KOPT-K1 (cell line): ENCODE measurements around the gene TMEM151B.

Experiments
- H3K27ac ChIP-seq: fragments of 200-600 bp; sonication (generic); 2 replicates; pipeline ENCODE4 v1.5.1; 2016; ENCODE audit warnings: antibody characterized with exemption, mild to moderate bottlenecking, low read depth, low read length; ENCODE audit not compliant: poor library complexity, severe bottlenecking
- H3K36me3 ChIP-seq: fragments of 200-600 bp; sonication (generic); 2 replicates; pipeline ENCODE4 v1.5.1; 2017; ENCODE audit warnings: antibody characterized with exemption, mild to moderate bottlenecking, low read length, moderate library complexity; ENCODE audit not compliant: insufficient read depth
- H3K9me3 ChIP-seq: fragments of 200-600 bp; sonication (generic); 2 replicates; pipeline ENCODE4 v1.5.1; 2017; ENCODE audit warnings: antibody characterized with exemption, low read length, mild to moderate bottlenecking; ENCODE audit not compliant: insufficient read depth, poor library complexity, severe bottlenecking

The TMEM151B gene

GRCh38 chr6:44264154-44265006, 5.9 kb upstream of the TMEM151B start:
- Histone ChIP-seq H3K9me3 (no peaks in the 10 kb centered on the region), H3K36me3 (peaks cover 32% of the 10 kb centered on the region; the same call in 1 of the 2 replicates), H3K27ac (peak overlapping the region; percentile 69)

- H3K27ac ChIP-seq: peak within 1 kb of the TSS; percentile 69
- H3K36me3 ChIP-seq: peaks cover 24% of the 10 kb centered on the region; the same call in 1 of the 2 replicates
- H3K9me3 ChIP-seq: no peaks in the 10 kb centered on the region
These were observed 5.1 kb upstream of the TMEM151B start, which contains the start of gene NFKBIE for GRCh38 chr6:44265007-44265721. TSS of gene NFKBIE (minus strand) at chr6:44265551. CDS start at chr6:44265346, 205 bp downstream.

- peaks cover 19% of the 10 kb centered on the region; the same call in 1 of the 2 replicates for H3K36me3 ChIP-seq
- peak overlapping the region; percentile 69 for H3K27ac ChIP-seq
- H3K9me3 ChIP-seq: no peaks in the 10 kb centered on the region
These were observed 4.5 kb upstream of the TMEM151B start for GRCh38 chr6:44265722-44266233.

- H3K36me3 ChIP-seq: peaks cover 13% of the 10 kb centered on the region; the same call in 1 of the 2 replicates
- no peak overlapping the region for H3K27ac ChIP-seq
- no peaks in the 10 kb centered on the region for H3K9me3 ChIP-seq
These were observed 3.9 kb upstream of the TMEM151B start for GRCh38 chr6:44266347-44266746.

- H3K27ac ChIP-seq: no peak overlapping the region
- no peaks in the 10 kb centered on the region for H3K9me3 ChIP-seq
- H3K36me3 ChIP-seq: 0 out of 2 replicates have a peak, but pooled peaks cover 6% of the 10 kb centered on the region
These were observed 3.0 kb upstream of the TMEM151B start for GRCh38 chr6:44267252-44267651.

- Histone ChIP-seq H3K9me3 (no peaks in the 10 kb centered on the region), H3K36me3 (no peaks in the 10 kb centered on the region), H3K27ac (no peak overlapping the region)
These were observed 2.1 kb upstream of the TMEM151B start for GRCh38 chr6:44268095-44268628.

GRCh38 chr6:44269178-44269920, 901 bp upstream of the TMEM151B start:
- no peaks in the 10 kb centered on the region for H3K36me3 ChIP-seq
- H3K27ac ChIP-seq: no peak overlapping the region
- H3K9me3 ChIP-seq: no peaks in the 10 kb centered on the region

GRCh38 chr6:44270526-44271405, 516 bp downstream of the TMEM151B start:
- no peak overlapping the region for H3K27ac ChIP-seq
- H3K36me3 ChIP-seq: no peaks in the 10 kb centered on the region
- H3K9me3 ChIP-seq: no peaks in the 10 kb centered on the region

- Histone ChIP-seq H3K27ac (no peak overlapping the region), H3K36me3 (no peaks in the 10 kb centered on the region), H3K9me3 (no peaks in the 10 kb centered on the region)
These were observed 1.1 kb downstream of the TMEM151B start for GRCh38 chr6:44271406-44271723.

GRCh38 chr6:44271914-44272313, 1.7 kb downstream of the TMEM151B start:
- H3K9me3 ChIP-seq: no peaks in the 10 kb centered on the region
- H3K27ac ChIP-seq: no peak overlapping the region
- no peaks in the 10 kb centered on the region for H3K36me3 ChIP-seq

- Histone ChIP-seq H3K27ac (no peak overlapping the region), H3K36me3 (no peaks in the 10 kb centered on the region), H3K9me3 (no peaks in the 10 kb centered on the region)
These were observed 2.3 kb downstream of the TMEM151B start for GRCh38 chr6:44272529-44272928.

- H3K27ac ChIP-seq: no peak overlapping the region
- H3K36me3 ChIP-seq: no peaks in the 10 kb centered on the region
- H3K9me3 ChIP-seq: no peaks in the 10 kb centered on the region
These were observed 2.8 kb downstream of the TMEM151B start for GRCh38 chr6:44272999-44273566.

GRCh38 chr6:44273617-44274016, 3.4 kb downstream of the TMEM151B start:
- no peaks in the 10 kb centered on the region for H3K9me3 ChIP-seq
- H3K27ac ChIP-seq: no peak overlapping the region
- no peaks in the 10 kb centered on the region for H3K36me3 ChIP-seq
